ENCODE data around the gene SIRT3. TPM values are rescaled to one million over a fixed set of nuclear protein-coding genes. Genes with fewer than 3 reads are reported as not detected.
"Not testable (repeated sequence)": the region's sequence is repeated elsewhere in the genome, so short reads cannot be mapped to it uniquely, and the experiment has no call there.

The SIRT3 gene
- total RNA-seq, 1 donor from 2014 or later, result 11.0 TPM

DNA sequence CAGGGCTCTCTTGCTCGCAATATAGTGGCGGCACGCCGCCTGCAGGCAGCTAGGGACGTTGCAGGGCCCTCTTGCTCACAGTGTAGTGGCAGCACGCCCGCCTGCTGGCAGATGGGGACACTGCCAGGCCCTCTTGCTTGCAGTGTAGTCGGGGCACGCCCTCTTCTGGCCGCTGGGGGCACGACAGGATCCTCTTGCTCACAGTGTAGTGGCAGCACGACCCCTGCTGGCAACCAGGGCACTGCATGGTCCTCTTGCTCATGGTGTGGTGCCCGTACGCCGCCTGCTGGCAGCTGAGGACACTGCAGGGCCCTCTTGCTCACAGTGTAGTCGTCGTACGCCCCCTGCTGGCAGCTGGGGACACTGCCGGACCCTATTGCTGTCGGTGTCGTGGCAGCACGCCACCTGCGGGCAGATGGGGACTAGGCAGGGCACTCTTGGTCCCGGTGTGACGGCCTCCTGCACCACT, 46.3 kb downstream of the SIRT3 start:
- intact Hi-C loops (cut with micrococcal nuclease), result not testable (repeated sequence)

DNA sequence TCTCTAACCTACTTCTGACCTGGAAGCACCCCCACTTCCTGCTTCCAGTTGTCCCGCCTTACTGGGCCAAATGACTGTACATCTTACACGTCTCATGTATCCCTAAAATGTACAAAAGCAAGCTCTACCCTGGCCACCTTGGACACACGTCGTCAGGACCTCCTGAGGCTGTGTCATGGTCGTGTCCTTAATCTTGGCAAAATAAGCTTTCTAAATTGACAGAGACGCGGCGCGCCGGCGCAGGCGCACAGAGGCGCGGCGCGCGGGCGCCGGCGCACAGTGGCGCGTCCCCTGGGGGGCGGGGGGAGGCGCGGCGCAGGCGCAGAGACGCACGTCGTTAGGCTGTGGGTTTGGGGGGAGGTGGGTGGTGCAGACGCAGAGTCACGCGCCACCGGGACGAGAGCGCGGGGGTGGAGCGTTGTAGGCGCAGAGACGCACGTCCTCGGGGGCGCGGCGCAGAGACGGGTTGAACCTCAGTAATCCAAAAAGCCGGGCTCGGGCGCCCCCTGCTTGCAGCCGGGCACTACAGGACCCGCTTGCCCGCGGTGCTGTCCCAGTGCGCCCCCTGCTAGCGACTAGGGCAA, 46.9 kb downstream of the SIRT3 start:
- intact Hi-C loops (cut with micrococcal nuclease), result not testable (repeated sequence)

DNA sequence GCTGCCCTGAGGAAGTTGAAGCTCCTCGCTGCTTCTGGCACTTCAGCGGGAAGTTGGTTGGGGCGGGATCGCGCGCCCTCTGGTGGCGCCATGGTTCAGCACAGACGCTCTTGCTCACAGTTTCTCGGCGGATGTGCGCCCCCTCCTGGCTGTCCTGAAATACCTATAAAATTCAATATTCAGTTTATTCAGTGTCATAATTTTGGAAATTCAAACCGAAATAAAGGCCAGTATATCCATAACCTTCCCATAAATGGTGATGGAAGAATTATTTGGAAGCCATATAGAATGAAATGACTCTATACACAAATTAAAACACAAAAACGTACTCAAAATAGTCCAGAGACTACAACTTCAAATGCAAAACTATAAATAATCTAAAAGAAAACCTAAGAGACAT, 55.9 kb downstream of the SIRT3 start:
- intact Hi-C loops (cut with micrococcal nuclease), result not testable (repeated sequence)

Other genes starting within 250 kb of the SIRT3 start
- gene SCGB1C1, start 43.3 kb downstream of the SIRT3 start, total RNA-seq, result not detected in 2 replicates
- 35.0 and 38.8 TPM in 2 replicates for gene BET1L, start 28.9 kb downstream of the SIRT3 start, total RNA-seq
- gene RIC8A, start 28.6 kb downstream of the SIRT3 start, total RNA-seq, result 106 and 116 TPM in 2 replicates
- 181 and 182 TPM in 2 replicates for gene PSMD13, start 634 bp upstream of the SIRT3 start, total RNA-seq
- 2.4 and 2.7 TPM in 2 replicates for gene NLRP6, start 42.1 kb upstream of the SIRT3 start, total RNA-seq
- 99.8 and 105 TPM in 2 replicates for gene PGGHG, start 52.8 kb upstream of the SIRT3 start, total RNA-seq
- not detected in 2 replicates for gene IFITM5, start 63.2 kb upstream of the SIRT3 start, total RNA-seq
- gene IFITM2, start 71.5 kb upstream of the SIRT3 start, total RNA-seq, result 1,497 and 1,507 TPM in 2 replicates
- gene IFITM1, start 77.7 kb upstream of the SIRT3 start, total RNA-seq, result 724 and 750 TPM in 2 replicates
- gene IFITM3, start 84.5 kb upstream of the SIRT3 start, total RNA-seq, result 3.3 and 5.1 TPM in 2 replicates
- gene B4GALNT4, start 133.2 kb upstream of the SIRT3 start, total RNA-seq, result 1.1 and 1.2 TPM in 2 replicates
- gene PKP3, start 157.9 kb upstream of the SIRT3 start, total RNA-seq, result not detected in 2 replicates
- gene SIGIRR, start 178.7 kb upstream of the SIRT3 start, total RNA-seq, result 176 and 178 TPM in 2 replicates
- 67.6 and 74.5 TPM in 2 replicates for gene ANO9, start 205.7 kb upstream of the SIRT3 start, total RNA-seq
- gene PTDSS2, start 213.9 kb upstream of the SIRT3 start, total RNA-seq, result 26.5 and 28.4 TPM in 2 replicates